Ovary (tissue), 9 donors: ENCODE data around the gene LPGAT1. TPM values are rescaled to one million over a fixed set of nuclear protein-coding genes. Genes with fewer than 3 reads are reported as not detected.

Experiments used
- DNase-seq, 5 donors: peaks; one replicate each; pipeline ENCODE4 v3.0.0-alpha.2; 2019 to 2020
- H3K27ac ChIP-seq, 2 donors: fragments of 200-600 bp; one replicate each; pipeline versions ENCODE4 v1.5.1 to v1.8.0; 2019 to 2022
- H3K27me3 ChIP-seq: fragments of 200-600 bp; one replicate; pipeline ENCODE4 v1.8.0; 2022
- H3K36me3 ChIP-seq: fragments of 200-600 bp; sonication (generic); one replicate; pipeline ENCODE4 v1.5.1; 2019
- H3K4me1 ChIP-seq: one replicate; pipeline ENCODE4 v1.8.1; 2013; ENCODE audit warnings: mild to moderate bottlenecking, moderate library complexity; ENCODE audit not compliant: insufficient read depth
- H3K4me3 ChIP-seq: fragments of 200-600 bp; sonication (generic); one replicate; pipeline ENCODE4 v1.5.1; 2017
- H3K9me3 ChIP-seq, 2 donors: fragments of 200-600 bp in 1 of 2; sonication (generic) in 1 of 2; one replicate each; pipeline versions ENCODE4 v1.5.1 to v1.8.1; 2013 to 2019; ENCODE audit warnings: mild to moderate bottlenecking in 1 of 2, moderate library complexity in 1 of 2
- CTCF ChIP-seq, 3 donors: fragments of 450-650 bp in 2 of 3; fragments of 200-600 bp in 1 of 3; IDR thresholded peaks; one replicate each; pipeline versions ENCODE4 v1.5.1 to v1.8.0; 2016 to 2022; ENCODE audit warnings: antibody characterized with exemption in 3 of 3, mild to moderate bottlenecking in 1 of 3
- EP300 ChIP-seq: sonication (generic); formaldehyde crosslinking; IDR thresholded peaks from one replicate; pipeline ENCODE4 v1.6.1; 2017; ENCODE audit warnings: antibody characterized with exemption
- POLR2A ChIP-seq: fragments of 450-650 bp; IDR thresholded peaks from one replicate; pipeline ENCODE4 v1.6.1; 2017; ENCODE audit warnings: antibody characterized with exemption, mild to moderate bottlenecking, moderate library complexity
- WGBS, 3 donors: extraction: QIAGEN DNeasy Blood & Tissue Kit in 1 of 3; methylation state at CpG; one replicate each; pipeline versions ENCODE4 v1.1.5 to v1.1.7; 2013 to 2017; 5-methylcytosine and 5-hydroxymethylcytosine counted together
- intact Hi-C, 4 donors: fragments of 100-400 bp; cut with DNase I; formaldehyde crosslinking; loops; one replicate each; pipeline versions ENCODE4 v1.11.0 to v1.15.1; 2022 to 2023
- polyA plus RNA-seq, 2 donors: library from polyadenylated mRNA; stranded (reverse); fragments of 200-250 nt in 1 of 2; fragments of 350-450 nt in 1 of 2; fragmentation: Illumina TruSeq in 1 of 2; extraction: RNeasy Lipid Tissue Mini Kit (QIAGEN cat#74804) in 1 of 2; gene quantifications; one replicate each; pipeline ENCODE4 v1.2.3, GENCODE V29; 2013 to 2014
- total RNA-seq, 7 donors: library from RNA; depleted of rRNA in 2 of 7; stranded (reverse); fragments of >200 nt in 2 of 7; fragmentation: NEBNext Ultra II Directional in 3 of 7; extraction: Animal tissue kit (Norgen Biotek cat#: 25700) in 3 of 7; gene quantifications; one replicate each; pipeline versions ENCODE4 v1.1.0 to v1.2.4, GENCODE V29; 2016 to 2023
- donor health status: DM: no; HTN: no; CAD: no; lungs with moderate emphysema.
- donor health status: DM: no; HTN: no; CAD: no.
- donor health status: Bipolar disorder and iron deficiency.
- donor health status: DM: yes; HTN: yes; CAD: no.
- donor health status: DM: no; HTN: no; CAD: no.
- donor health status: DM: yes; HTN: yes; CAD: no.

The LPGAT1 gene
- total and polyA plus RNA-seq, 9 donors, result 6.3 to 32.7 (median 26.1) TPM

DNA sequence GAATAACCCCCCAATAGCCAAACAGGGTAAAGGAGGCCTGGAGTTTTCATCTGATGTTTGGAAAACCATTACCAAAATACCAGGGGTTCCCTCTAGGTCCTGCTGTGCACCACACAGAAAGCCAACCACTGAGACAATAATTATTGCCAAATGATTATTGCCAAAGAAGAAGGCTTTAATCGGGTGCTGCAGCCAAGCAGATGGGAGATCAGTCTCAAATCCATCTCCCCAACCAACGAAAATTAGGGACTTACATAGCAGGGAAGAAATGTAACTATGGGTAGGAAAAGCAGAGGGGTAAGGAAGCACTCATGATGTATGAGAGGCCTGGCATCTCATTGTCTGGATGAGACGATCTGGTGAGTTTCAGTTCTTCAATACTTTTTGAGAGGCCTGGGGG, 28.8 kb upstream of the LPGAT1 start:
- no peak overlapping the region for H3K27ac ChIP-seq
- no peaks in the 10 kb centered on the region for H3K9me3 ChIP-seq
- H3K36me3 ChIP-seq, result no peaks in the 10 kb centered on the region
- H3K4me1 ChIP-seq, result no peaks in the 10 kb centered on the region
- H3K27me3 ChIP-seq, result no peaks in the 10 kb centered on the region
- H3K4me3 ChIP-seq, result no peak overlapping the region
- no peak for DNase-seq
- 72 to 78% (median 77%) methylated on average over 3 of the region's 3 CpGs for WGBS, 3 donors
- intact Hi-C loops, result no loop called here
- no peak for TF ChIP-seq POLR2A
- no peak for TF ChIP-seq EP300
- TF ChIP-seq CTCF (IDR thresholded peaks at IDR 0.05), result no peak

DNA sequence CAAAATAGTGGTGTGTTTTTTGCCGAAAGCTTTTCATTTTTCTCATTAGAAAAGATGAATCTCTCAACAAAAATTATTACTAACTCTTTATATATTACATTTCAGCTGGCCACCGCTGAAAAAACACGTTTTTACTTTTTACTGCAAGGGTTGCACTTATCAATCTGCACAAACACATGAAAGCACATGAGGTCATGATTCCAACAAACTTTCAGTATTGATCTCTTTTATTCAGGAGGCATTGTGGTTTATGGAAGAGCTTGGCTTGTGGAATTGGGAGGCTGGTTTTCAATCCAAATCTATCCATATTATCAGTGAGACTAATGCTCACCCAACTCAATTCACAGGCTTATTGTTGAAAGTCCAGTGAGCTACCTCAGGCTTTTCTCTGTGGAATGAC, 20.6 kb upstream of the LPGAT1 start:
- H3K27ac ChIP-seq, result no peak overlapping the region
- H3K36me3 ChIP-seq, result no peaks in the 10 kb centered on the region
- DNase-seq, result no peak
- no peaks in the 10 kb centered on the region for H3K9me3 ChIP-seq
- 44 to 53% (median 52%) methylated on average over 3 of the region's 3 CpGs for WGBS, 3 donors
- H3K4me1 ChIP-seq, result no peaks in the 10 kb centered on the region
- TF ChIP-seq POLR2A, result no peak
- TF ChIP-seq CTCF (IDR thresholded peaks at IDR 0.05), result no peak
- no peak for TF ChIP-seq EP300
- no peak overlapping the region for H3K4me3 ChIP-seq
- no peaks in the 10 kb centered on the region for H3K27me3 ChIP-seq
- intact Hi-C loops, result no loop called here

DNA sequence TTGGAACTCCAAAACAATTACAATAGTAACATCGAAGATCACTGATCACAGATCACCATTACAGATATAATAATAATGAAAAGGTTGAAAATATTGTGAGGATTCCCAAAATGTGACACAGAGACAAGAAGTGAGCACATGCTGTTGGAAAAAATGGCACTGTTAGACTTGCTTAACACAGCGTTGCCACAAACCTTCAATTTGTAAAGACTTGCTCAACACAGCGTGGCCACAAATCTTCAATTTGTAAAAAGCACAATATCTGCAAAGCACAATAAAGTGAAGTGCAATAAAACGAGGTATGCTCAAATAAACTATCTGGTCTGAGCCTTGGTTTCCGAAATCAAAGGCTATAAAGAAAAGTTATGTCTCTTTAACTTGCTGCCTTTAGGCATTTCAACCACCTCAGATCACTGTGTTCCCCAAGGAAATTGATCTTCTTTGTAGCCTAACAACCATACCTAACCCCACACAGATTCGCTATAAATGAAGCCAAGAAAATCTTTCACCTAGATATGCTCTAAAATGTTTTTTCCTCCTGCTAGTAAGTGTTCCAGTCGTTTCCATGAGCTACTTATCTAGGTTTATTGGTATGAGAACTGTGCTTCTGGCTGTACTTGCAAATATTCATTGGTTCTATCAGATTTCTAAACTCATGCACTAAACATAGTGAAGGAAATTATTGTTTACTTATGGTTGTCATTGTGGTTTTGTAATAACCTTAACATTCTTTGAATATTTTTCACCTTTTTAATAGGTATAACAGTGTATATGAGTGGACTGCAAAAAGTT, 13.1 kb upstream of the LPGAT1 start:
- no peak for DNase-seq
- no peaks in the 10 kb centered on the region for H3K27me3 ChIP-seq
- intact Hi-C loops, result no loop called here
- no peaks in the 10 kb centered on the region for H3K36me3 ChIP-seq
- TF ChIP-seq CTCF (IDR thresholded peaks at IDR 0.05) (no peak), EP300 (no peak), POLR2A (no peak)
- WGBS, 3 donors, result 71 to 79% (median 78%) methylated on average over 7 of the region's 7 CpGs
- no peak overlapping the region for H3K27ac ChIP-seq
- no peaks in the 10 kb centered on the region for H3K9me3 ChIP-seq
- no peaks in the 10 kb centered on the region for H3K4me1 ChIP-seq
- no peak overlapping the region for H3K4me3 ChIP-seq

DNA sequence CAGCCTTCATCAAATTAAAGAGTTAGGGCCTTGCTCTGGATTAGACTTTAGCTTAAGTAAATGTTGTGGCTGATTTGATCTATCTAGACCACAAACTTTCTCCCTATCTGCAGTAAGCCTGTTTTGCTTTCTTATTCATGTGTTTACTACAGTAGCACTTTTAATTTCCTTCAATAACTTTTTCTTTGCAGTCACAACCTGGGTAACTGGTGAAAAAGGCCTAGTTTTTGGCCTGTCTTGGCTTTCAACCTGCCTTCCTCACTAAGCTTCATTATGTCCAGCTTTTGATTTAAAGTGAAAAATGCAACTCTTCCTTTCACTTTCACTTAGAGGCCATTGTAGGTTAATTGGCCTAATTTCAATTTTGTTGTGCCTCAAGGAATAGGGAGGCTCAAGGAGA, 12.5 kb upstream of the LPGAT1 start:
- no peaks in the 10 kb centered on the region for H3K27me3 ChIP-seq
- no peaks in the 10 kb centered on the region for H3K36me3 ChIP-seq
- no peak for TF ChIP-seq EP300
- TF ChIP-seq CTCF (IDR thresholded peaks at IDR 0.05), result no peak
- TF ChIP-seq POLR2A, result no peak
- H3K4me3 ChIP-seq, result no peak overlapping the region
- no peaks in the 10 kb centered on the region for H3K9me3 ChIP-seq
- DNase-seq, result no peak
- intact Hi-C loops, result no loop called here
- H3K27ac ChIP-seq, result no peak overlapping the region
- H3K4me1 ChIP-seq, result no peaks in the 10 kb centered on the region
